A549 (cell line): ENCODE data around the gene GABRA4. TPM values are rescaled to one million over a fixed set of nuclear protein-coding genes. Genes with fewer than 3 reads are reported as not detected.

Experiments
- ATAC-seq, 2 experiments: fragments of 200-7000 bp in 1 of 2; fragments of >200 bp in 1 of 2; cut with Nextera tagmentation in 1 of 2; cut with Tn5 transposase in 1 of 2; 3 replicates each; pipeline versions ENCODE4 v1.8.0 to v1.9.1; 2018 to 2020; ENCODE audit warnings: mild to moderate bottlenecking in 1 of 2, moderate library complexity in 1 of 2
- CTCF ChIA-PET: fragments of 300-600 bp; sonication (Branson Sonifier 250); formaldehyde crosslinking; extraction: SDS; loops from one replicate; lab custom pipeline; 2021; ENCODE audit warnings: antibody characterized with exemption, inconsistent platforms; lab: Yijun Ruan, JAX
- POLR2A ChIA-PET: fragments of 350-600 bp; formaldehyde crosslinking; extraction: SDS; loops from one replicate; lab custom pipeline; 2021; ENCODE audit warnings: antibody characterized with exemption, inconsistent platforms; lab: Yijun Ruan, JAX
- DNase-seq, 2 experiments: peaks; one replicate each; pipeline versions ENCODE4 v3.0.0 to v3.0.0-alpha.2; 2011 to 2016; ENCODE audit warnings: low read depth in 1 of 2, low spot score in 1 of 2
- FAIRE-seq: peaks from 2 replicates; lab custom pipeline; 2011; peaks lifted over from hg19 to GRCh38; lab: Jason Lieb, UNC
- H3K27ac ChIP-seq, 2 experiments: fragments of >200 bp; sonication (Bioruptor Twin); formaldehyde crosslinking; 3 replicates each; pipeline ENCODE4 v1.5.1; 2016 to 2017
- H3K4me1 ChIP-seq: fragments of >200 bp; sonication (Bioruptor Twin); formaldehyde crosslinking; 3 replicates; pipeline ENCODE4 v1.6.1; 2016
- H3K4me2 ChIP-seq: fragments of >200 bp; sonication (Bioruptor Twin); formaldehyde crosslinking; 3 replicates; pipeline ENCODE4 v1.6.1; 2016
- H3K4me3 ChIP-seq: fragments of >200 bp; sonication (Bioruptor Twin); formaldehyde crosslinking; 3 replicates; pipeline ENCODE4 v1.5.1; 2016
- H3K9me3 ChIP-seq: fragments of >200 bp; sonication (Bioruptor Twin); formaldehyde crosslinking; 3 replicates; pipeline ENCODE4 v1.6.1; 2016
- CBX8 ChIP-seq: fragments of 200-600 bp; sonication (generic); IDR thresholded peaks from 2 replicates; pipeline ENCODE4 v1.6.1; 2016
- CHD4 ChIP-seq: fragments of 200-600 bp; sonication (generic); IDR thresholded peaks from 2 replicates; pipeline ENCODE4 v1.6.1; 2016; ENCODE audit warnings: antibody characterized with exemption, mild to moderate bottlenecking, borderline replicate concordance
- EHMT2 ChIP-seq: fragments of 200-600 bp; sonication (generic); IDR thresholded peaks from 2 replicates; pipeline ENCODE4 v1.6.1; 2016; ENCODE audit warnings: antibody characterized with exemption, low read depth, mild to moderate bottlenecking, moderate library complexity
- HDAC2 ChIP-seq: fragments of 200-600 bp; sonication (generic); IDR thresholded peaks from 2 replicates; pipeline ENCODE4 v1.6.1; 2016
- HOXA7 ChIP-seq: fragments of 250-450 bp; sonication (Bioruptor Pico); IDR thresholded peaks from 2 replicates; pipeline ENCODE4 v1.5.0; 2020; ENCODE audit warnings: mild to moderate bottlenecking, moderate library complexity
- KDM1A ChIP-seq: fragments of 200-600 bp; sonication (generic); IDR thresholded peaks from 2 replicates; pipeline ENCODE4 v1.6.1; 2016; ENCODE audit warnings: low read depth, mild to moderate bottlenecking
- MAZ ChIP-seq: fragments of 150-350 bp; IDR thresholded peaks from 2 replicates; pipeline ENCODE4 v1.6.1; 2014; ENCODE audit warnings: antibody characterized with exemption, low read depth, low read length, borderline replicate concordance
- MYC ChIP-seq: IDR thresholded peaks from 2 replicates; pipeline ENCODE4 v1.6.1; 2012; ENCODE audit warnings: mild to moderate bottlenecking, inconsistent platforms, low read length, improper control_type of control experiment, borderline replicate concordance
- NFE2L2 ChIP-seq: fragments of 150-350 bp; conservative IDR thresholded peaks from 2 replicates; pipeline ENCODE4 v1.6.1; 2014; ENCODE audit warnings: low read length
- POLR2AphosphoS2 ChIP-seq: conservative IDR thresholded peaks from 2 replicates; pipeline ENCODE4 v1.6.1; 2012; ENCODE audit warnings: low read length, improper control_type of control experiment, inconsistent platforms
- RAD21 ChIP-seq, 2 experiments: fragments of >200 bp in 1 of 2; sonication (Bioruptor Twin) in 1 of 2; formaldehyde crosslinking in 1 of 2; IDR thresholded peaks in 1 of 2; conservative IDR thresholded peaks in 1 of 2; 2 replicates in 1 of 2; 3 replicates in 1 of 2; pipeline ENCODE4 v1.6.1; 2012 to 2018; ENCODE audit warnings: inconsistent platforms in 1 of 2
- TFCP2L1 ChIP-seq: fragments of 250-450 bp; sonication (Bioruptor Pico); IDR thresholded peaks from 2 replicates; pipeline ENCODE4 v1.5.0; 2021; ENCODE audit warnings: mild to moderate bottlenecking
- ZFP36 ChIP-seq: fragments of 450-650 bp; IDR thresholded peaks from 2 replicates; pipeline ENCODE4 v1.6.1; 2014; ENCODE audit warnings: borderline replicate concordance; ENCODE audit not compliant: partially characterized antibody
- ZSCAN20 ChIP-seq: fragments of 250-450 bp; sonication (Bioruptor Pico); IDR thresholded peaks from 2 replicates; pipeline ENCODE4 v1.8.0; 2022; ENCODE audit warnings: mild to moderate bottlenecking, moderate library complexity
- WGBS: methylation state at CpG from one replicate; pipeline ENCODE4 v1.1.6; 2017; ENCODE audit errors: missing lambda C conversion rate; 5-methylcytosine and 5-hydroxymethylcytosine counted together
- polyA plus RNA-seq, 4 experiments: library from polyadenylated mRNA; depleted of rRNA in 3 of 4; stranded (reverse); fragments of >200 nt; fragmentation: RNase III in 1 of 4; extraction: RNeasy Plus Mini Kit Qiagen cat#74134 plus additional on column Dnase treatment in 1 of 4; gene quantifications; 2 replicates in 3 of 4; 3 replicates in 1 of 4; pipeline ENCODE4 v1.2.3, GENCODE V29; 2011 to 2017
- TF ChIP-seq, protein P1 (sequence below): fragments of 250-450 bp; sonication (Bioruptor Pico); IDR thresholded peaks from 2 replicates; pipeline ENCODE4 v1.5.0; 2020; ENCODE audit warnings: low read depth, mild to moderate bottlenecking, moderate library complexity
- TF ChIP-seq, protein P2 (sequence below): IDR thresholded peaks from 2 replicates; pipeline ENCODE4 v1.6.1; 2012; ENCODE audit warnings: low read depth, borderline replicate concordance
- TF ChIP-seq, protein P3 (sequence below): IDR thresholded peaks from 2 replicates; pipeline ENCODE4 v1.6.1; 2012

Gene GABRA4
- polyA plus RNA-seq, 2 of the 4 experiments (the other 2 are of a cell fraction), result not detected

DNA sequence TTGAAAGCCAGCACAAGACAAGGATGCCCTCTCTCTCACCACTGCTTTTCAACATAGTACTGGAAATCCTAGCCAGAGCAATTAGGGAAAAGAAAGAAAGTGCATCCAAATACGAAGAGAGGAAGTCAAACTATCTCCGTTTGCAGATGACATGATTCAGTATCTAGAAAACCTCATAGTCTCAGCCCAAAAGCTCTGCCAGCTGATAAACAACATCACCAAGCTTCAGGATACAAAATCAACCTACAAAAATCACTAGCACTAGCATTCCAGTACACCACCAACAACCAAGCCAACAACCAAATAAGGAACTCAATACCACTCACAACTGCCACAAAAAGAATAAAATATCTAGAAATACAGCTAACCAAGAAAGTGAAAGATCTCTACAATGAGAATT, 123.0 kb downstream of the GABRA4 start:
- ATAC-seq (no peak), FAIRE-seq (no peak), DNase-seq (no peak)
- WGBS, result 0% methylated on average over 2 of the region's 2 CpGs
- Histone ChIP-seq H3K4me1 (no peaks in the 10 kb centered on the region), H3K27ac (no peak overlapping the region), H3K4me3 (no peak overlapping the region), H3K9me3 (no peaks in the 10 kb centered on the region)
- CTCF ChIA-PET, result no interaction called here
- TF ChIP-seq POLR2AphosphoS2 (no peak), EHMT2 (no peak), KDM1A (no peak), MYC (no peak), ZSCAN20 (CRISPR knock-in tag) (no peak), HDAC2 (no peak), HOXA7 (CRISPR knock-in tag) (no peak), ZFP36 (no peak), RAD21 (conservative IDR thresholded peaks at IDR 0.05 in 1 of 2, IDR thresholded peaks at IDR 0.05 in 1 of 2) (no peak), MAZ (no peak), CHD4 (no peak), TFCP2L1 (CRISPR knock-in tag) (no peak), CBX8 (no peak), NFE2L2 (no peak)
- TF ChIP-seq, protein P1, sequence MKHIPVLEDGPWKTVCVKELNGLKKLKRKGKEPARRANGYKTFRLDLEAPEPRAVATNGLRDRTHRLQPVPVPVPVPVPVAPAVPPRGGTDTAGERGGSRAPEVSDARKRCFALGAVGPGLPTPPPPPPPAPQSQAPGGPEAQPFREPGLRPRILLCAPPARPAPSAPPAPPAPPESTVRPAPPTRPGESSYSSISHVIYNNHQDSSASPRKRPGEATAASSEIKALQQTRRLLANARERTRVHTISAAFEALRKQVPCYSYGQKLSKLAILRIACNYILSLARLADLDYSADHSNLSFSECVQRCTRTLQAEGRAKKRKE, result no peak
- TF ChIP-seq, protein P2, sequence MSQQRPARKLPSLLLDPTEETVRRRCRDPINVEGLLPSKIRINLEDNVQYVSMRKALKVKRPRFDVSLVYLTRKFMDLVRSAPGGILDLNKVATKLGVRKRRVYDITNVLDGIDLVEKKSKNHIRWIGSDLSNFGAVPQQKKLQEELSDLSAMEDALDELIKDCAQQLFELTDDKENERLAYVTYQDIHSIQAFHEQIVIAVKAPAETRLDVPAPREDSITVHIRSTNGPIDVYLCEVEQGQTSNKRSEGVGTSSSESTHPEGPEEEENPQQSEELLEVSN, result no peak
- TF ChIP-seq, protein P3, sequence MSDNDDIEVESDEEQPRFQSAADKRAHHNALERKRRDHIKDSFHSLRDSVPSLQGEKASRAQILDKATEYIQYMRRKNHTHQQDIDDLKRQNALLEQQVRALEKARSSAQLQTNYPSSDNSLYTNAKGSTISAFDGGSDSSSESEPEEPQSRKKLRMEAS, result no peak
- TF ChIP-seq, all 56 proteins: peak for 0
- no peak overlapping the region for H3K4me2 ChIP-seq
- POLR2A ChIA-PET, result no interaction called here

Other genes starting within 250 kb of the GABRA4 start
- gene COX7B2, start 84.3 kb downstream of the GABRA4 start, polyA plus RNA-seq (2011; rRNA removed), result not detected in 2 replicates
- gene COX7B2, start 84.3 kb downstream of the GABRA4 start, polyA plus RNA-seq (2017; fragmentation: RNase III; extraction: RNeasy Plus Mini Kit Qiagen cat#74134 plus additional on column Dnase treatment), result not detected in 3 replicates
- not detected in 2 replicates for gene GABRB1, start 38.0 kb upstream of the GABRA4 start, polyA plus RNA-seq (2011; rRNA removed)
- gene GABRB1, start 38.0 kb upstream of the GABRA4 start, polyA plus RNA-seq (2017; fragmentation: RNase III; extraction: RNeasy Plus Mini Kit Qiagen cat#74134 plus additional on column Dnase treatment), result not detected in 3 replicates